HepG2 (cell line): ENCODE measurements around the gene RCCD1. TPM values are rescaled to one million over a fixed set of nuclear protein-coding genes. Genes with fewer than 3 reads are reported as not detected.
"Not testable (repeated sequence)": the region's sequence is repeated elsewhere in the genome, so short reads cannot be mapped to it uniquely, and the experiment has no call there.

ENCODE experiments used
- ATAC-seq: fragments of 200-7000 bp; cut with Tn5 transposase; 3 replicates; pipeline ENCODE4 v1.9.1; 2020; ENCODE audit warnings: mild to moderate bottlenecking, moderate library complexity
- BruUV-seq: library from RNA; stranded (reverse); fragments of 400-500 nt; replicated peaks from 2 replicates; lab custom pipeline; 2021; lab: Mats Ljungman, UMichigan
- CTCF ChIA-PET: fragments of 300-600 bp; formaldehyde crosslinking; extraction: SDS; loops from one replicate; lab custom pipeline; 2021; ENCODE audit warnings: low total read pairs, inconsistent platforms, low intra/inter-chr PET ratio; lab: Yijun Ruan, JAX
- POLR2A ChIA-PET: fragments of 350-600 bp; sonication (Branson Sonifier 250); formaldehyde crosslinking; loops from one replicate; lab custom pipeline; 2020; ENCODE audit warnings: antibody characterized with exemption, inconsistent platforms; lab: Yijun Ruan, JAX
- DNase-seq: peaks from one replicate; pipeline ENCODE4 v3.0.0-alpha.2; 2015; ENCODE audit warnings: low spot score
- FAIRE-seq: peaks from 3 replicates; lab custom pipeline; 2011; peaks lifted over from hg19 to GRCh38; lab: Jason Lieb, UNC
- H2AFZ ChIP-seq: one replicate; pipeline ENCODE4 v1.6.1; 2011; ENCODE audit warnings: low read length, inconsistent platforms
- H3K27ac ChIP-seq: fragments of 300-600 bp; 3 replicates; pipeline ENCODE4 v1.8.0; 2011; ENCODE audit warnings: mixed run types, mild to moderate bottlenecking, mixed read lengths, low read length, inconsistent platforms; ENCODE audit not compliant: insufficient read depth; ENCODE audit errors: extremely low read length
- H3K27me3 ChIP-seq, 2 experiments: fragments of 200-600 bp in 1 of 2; 2 replicates in 1 of 2; 3 replicates in 1 of 2; pipeline versions ENCODE4 v1.6.0 to v1.8.0; 2011; ENCODE audit warnings: low read length in 2 of 2, mild to moderate bottlenecking in 2 of 2, moderate library complexity in 2 of 2, inconsistent platforms in 1 of 2; ENCODE audit not compliant: insufficient read depth in 2 of 2, control insufficient read depth in 1 of 2
- H3K36me3 ChIP-seq, 2 experiments: fragments of 200-600 bp in 1 of 2; replicated peaks in 1 of 2; 2 replicates in 1 of 2; 3 replicates in 1 of 2; pipeline versions ENCODE4 v1.5.1 to v1.8.0; 2011; ENCODE audit warnings: low read length in 2 of 2, inconsistent platforms in 1 of 2; ENCODE audit not compliant: insufficient read depth in 2 of 2, control insufficient read depth in 1 of 2
- H3K4me1 ChIP-seq: 2 replicates; pipeline ENCODE4 v1.5.1; 2012; ENCODE audit warnings: low read length, inconsistent platforms; ENCODE audit not compliant: insufficient read depth
- H3K4me2 ChIP-seq: 2 replicates; pipeline ENCODE4 v1.6.0; 2011; ENCODE audit warnings: low read depth, low read length, inconsistent platforms
- H3K4me3 ChIP-seq, 3 experiments: fragments of 200-600 bp in 1 of 3; sonication (generic), shearing (Covaris generic) in 1 of 3; replicated peaks in 1 of 3; 2 replicates each; pipeline ENCODE4 v1.5.1; 2011 to 2016; ENCODE audit warnings: low read length in 3 of 3, inconsistent platforms in 2 of 3, low read depth in 2 of 3, mild to moderate bottlenecking in 2 of 3, control low read depth in 1 of 3, mixed read lengths in 1 of 3; ENCODE audit not compliant: insufficient read depth in 1 of 3
- H3K79me2 ChIP-seq: one replicate; pipeline ENCODE4 v1.6.1; 2011; ENCODE audit warnings: low read length, inconsistent platforms; ENCODE audit not compliant: insufficient read depth
- H3K9ac ChIP-seq: 2 replicates; pipeline ENCODE4 v1.6.0; 2011; ENCODE audit warnings: mild to moderate bottlenecking, low read depth, low read length, inconsistent platforms; ENCODE audit not compliant: insufficient read depth
- H3K9me3 ChIP-seq: 2 replicates; pipeline ENCODE4 v1.5.1; 2012; ENCODE audit warnings: mild to moderate bottlenecking, low read length
- H4K20me1 ChIP-seq: 2 replicates; pipeline ENCODE4 v1.6.0; 2011; ENCODE audit warnings: inconsistent platforms, mild to moderate bottlenecking, low read length, moderate library complexity; ENCODE audit not compliant: insufficient read depth
- WGBS: methylation state at CpG from one replicate; pipeline ENCODE4 v1.1.6; 2017; ENCODE audit warnings: low lambda C conversion rate; 5-methylcytosine and 5-hydroxymethylcytosine counted together
- in situ Hi-C: cut with HindIII; loops from 2 replicates; pipeline ENCODE4 v1.10.0; 2017; ENCODE audit warnings: low pct_unique_long_range_greater_than_20kb; ENCODE audit not compliant: extremely low pct_ligation_motif_present
- intact Hi-C: fragments of 100-400 bp; cut with micrococcal nuclease; formaldehyde crosslinking; loops from one replicate; pipeline ENCODE4 v1.10.0; 2022; ENCODE audit not compliant: unreplicated experiment
- polyA plus RNA-seq, 8 experiments: library from polyadenylated mRNA; depleted of rRNA in 3 of 8; stranded (reverse) in 7 of 8; unstranded in 1 of 8; fragments of >200 nt; fragmentation: Illumina TruSeq in 4 of 8; extraction: Trizol in 4 of 8; gene quantifications; 2 replicates each; pipeline versions ENCODE4 v1.2.1 to v1.2.3, GENCODE V29; 2011 to 2016; ENCODE audit warnings: low read depth in 4 of 8, missing spikeins in 1 of 8, mixed read lengths in 1 of 8; ENCODE audit not compliant: insufficient read depth in 1 of 8
- total RNA-seq, 5 experiments: library from RNA; depleted of rRNA; stranded (reverse); fragments of >200 nt; fragmentation: Illumina TruSeq; extraction: Trizol; gene quantifications; 2 replicates each; pipeline ENCODE4 v1.2.3, GENCODE V29; 2016; ENCODE audit warnings: low read depth in 1 of 5

RCCD1 gene
- total and polyA plus RNA-seq, 2 of the 13 experiments (the other 11 are each of a cell fraction or from before 2014, with no cell fraction given): 14.1 to 15.1 TPM

- BruUV-seq, H3K9ac ChIP-seq, H3K36me3 ChIP-seq, intact Hi-C loops, H3K4me2 ChIP-seq, H4K20me1 ChIP-seq, H2AFZ ChIP-seq, CTCF ChIA-PET, FAIRE-seq, DNase-seq, H3K27ac ChIP-seq, H3K79me2 ChIP-seq, H3K4me3 ChIP-seq, H3K9me3 ChIP-seq, ATAC-seq, H3K27me3 ChIP-seq: not testable (repeated sequence)
- 85% methylated on average over 10 of the region's 10 CpGs for WGBS
- in situ Hi-C loops: loop anchor here (25.0 kb wide), 1 partner anchor 336 kb away; no protein-coding TSS in a partner anchor
- H3K4me1 ChIP-seq: peaks cover 42% of the 10 kb centered on the region
- POLR2A ChIA-PET: interaction anchor here (1.1 kb wide), 1 partner anchor 8 kb away, joined by 3 read pairs; the partner anchor contains the start of gene UNC45A
Observed at GRCh38 chr15:90926766-90927165, 27.9 kb upstream of the RCCD1 start.

- H3K9me3 ChIP-seq, intact Hi-C loops, ATAC-seq, H4K20me1 ChIP-seq, CTCF ChIA-PET, H3K79me2 ChIP-seq, H3K4me3 ChIP-seq, H3K4me2 ChIP-seq, H3K27me3 ChIP-seq, DNase-seq, H3K27ac ChIP-seq, H3K9ac ChIP-seq, FAIRE-seq, H3K36me3 ChIP-seq, BruUV-seq, H2AFZ ChIP-seq: not testable (repeated sequence)
- in situ Hi-C loops: loop anchor here (25.0 kb wide), 1 partner anchor 334 kb away; no protein-coding TSS in a partner anchor
- POLR2A ChIA-PET: interaction anchor here (1.5 kb wide), 1 partner anchor 26 kb away, joined by 4 read pairs; the partner anchor contains the start of gene MAN2A2
- peaks cover 39% of the 10 kb centered on the region for H3K4me1 ChIP-seq
- 98% methylated on average over 7 of the region's 7 CpGs for WGBS
Observed at GRCh38 chr15:90928106-90928505, 26.6 kb upstream of the RCCD1 start.
